Transverse colon (tissue), 4 donors: Measurements from ENCODE around the gene PCCA. TPM values are rescaled to one million over a fixed set of nuclear protein-coding genes. Genes with fewer than 3 reads are reported as not detected.
"Not testable (repeated sequence)": the region's sequence is repeated elsewhere in the genome, so short reads cannot be mapped to it uniquely, and the experiment has no call there.

Source experiments
- DNase-seq: peaks from one replicate; pipeline ENCODE4 v3.0.0-alpha.2; 2019
- H3K27ac ChIP-seq, 4 donors: fragments of 200-600 bp; sonication (generic); 2 replicates each; pipeline ENCODE4 v1.5.1; 2016 to 2018; ENCODE audit warnings: inconsistent platforms in 4 of 4
- H3K27me3 ChIP-seq: fragments of 200-600 bp; sonication (generic); 2 replicates; pipeline ENCODE4 v1.5.1; 2017; ENCODE audit warnings: inconsistent platforms
- H3K36me3 ChIP-seq, 4 donors: fragments of 200-600 bp; sonication (generic); 2 replicates each; pipeline ENCODE4 v1.5.1; 2017 to 2019; ENCODE audit warnings: inconsistent platforms in 4 of 4
- H3K4me1 ChIP-seq, 4 donors: fragments of 200-600 bp; sonication (generic); 2 replicates each; pipeline ENCODE4 v1.5.1; 2017 to 2020; ENCODE audit warnings: inconsistent platforms in 4 of 4
- H3K4me3 ChIP-seq, 4 donors: fragments of 200-600 bp; sonication (generic); 1 replicate in 1 of 4; 2 replicates in 3 of 4; pipeline versions ENCODE4 v1.5.1 to v1.6.1; 2017 to 2019; ENCODE audit warnings: inconsistent platforms in 4 of 4
- H3K9me3 ChIP-seq, 2 donors: fragments of 200-600 bp; sonication (generic); 2 replicates each; pipeline ENCODE4 v1.5.1; 2017 to 2019; ENCODE audit warnings: inconsistent platforms in 2 of 2
- CTCF ChIP-seq, 5 experiments: fragments of 200-600 bp in 3 of 5; fragments of 450-650 bp in 2 of 5; sonication (generic) in 3 of 5; IDR thresholded peaks; 1 replicate in 2 of 5; 2 replicates in 3 of 5; pipeline ENCODE4 v1.5.1; 2016 to 2017; ENCODE audit warnings: antibody characterized with exemption in 5 of 5, inconsistent platforms in 3 of 5, mild to moderate bottlenecking in 2 of 5, moderate library complexity in 1 of 5
- EP300 ChIP-seq: sonication (generic); formaldehyde crosslinking; IDR thresholded peaks from one replicate; pipeline ENCODE4 v1.6.1; 2017; ENCODE audit warnings: antibody characterized with exemption, low read depth
- POLR2A ChIP-seq: fragments of 450-650 bp; IDR thresholded peaks from one replicate; pipeline ENCODE4 v1.6.1; 2016; ENCODE audit warnings: antibody characterized with exemption, mild to moderate bottlenecking, moderate library complexity
- POLR2AphosphoS5 ChIP-seq, 3 donors: sonication (generic); formaldehyde crosslinking; IDR thresholded peaks; one replicate each; pipeline ENCODE4 v1.6.1; 2016; ENCODE audit warnings: antibody characterized with exemption in 3 of 3
- WGBS, 2 donors: methylation state at CpG; one replicate each; pipeline ENCODE4 v1.1.5; 2018; ENCODE audit warnings: low coverage in 1 of 2; 5-methylcytosine and 5-hydroxymethylcytosine counted together
- in situ Hi-C, 4 donors: fragments of 200-750 bp; cut with MboI; loops; one replicate each; pipeline versions ENCODE4 v1.15.0 to v1.15.1; 2017; ENCODE audit warnings: low sequenced_read_pairs in 3 of 4, low pct_ligation_motif_present in 1 of 4, low pct_unique_long_range_greater_than_20kb in 1 of 4
- intact Hi-C: fragments of 100-400 bp; cut with DNase I; formaldehyde crosslinking; loops from one replicate; pipeline ENCODE4 v1.15.1; 2023; ENCODE audit warnings: low total_unique reads
- total RNA-seq, 4 donors: library from RNA; depleted of rRNA; stranded (reverse); fragments of >200 nt; gene quantifications; one replicate each; pipeline ENCODE4 v1.1.0, GENCODE V29; 2016

Gene PCCA
- total RNA-seq, 4 donors from 2014 or later: 13.1 to 87.8 (median 74.6) TPM

DNA sequence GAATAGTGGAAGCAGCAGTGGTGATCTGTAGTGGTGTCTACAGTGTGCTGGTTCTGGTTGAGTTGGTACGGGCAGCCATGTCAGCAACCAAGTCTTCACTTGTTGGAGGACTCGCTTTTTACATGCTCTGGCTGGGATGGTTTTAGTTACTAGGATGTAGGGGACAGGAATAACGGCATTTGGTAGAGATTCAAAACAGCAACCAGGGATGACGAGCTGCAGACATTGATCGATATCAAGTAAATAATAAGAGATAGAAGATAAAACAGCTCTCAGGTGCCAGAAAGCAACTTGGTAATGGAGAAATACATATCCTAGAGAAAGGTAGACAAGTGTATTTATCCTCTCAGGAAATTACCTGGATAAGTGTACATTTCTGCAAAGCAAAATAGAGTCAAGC is 84.3 kb downstream of the PCCA start:
- no peak overlapping the region for H3K27ac ChIP-seq
- no peaks in the 10 kb centered on the region for H3K27me3 ChIP-seq
- no peak for TF ChIP-seq POLR2AphosphoS5 (IDR thresholded peaks at IDR 0.05)
- TF ChIP-seq POLR2A: no peak
- TF ChIP-seq EP300: no peak
- no peak for TF ChIP-seq CTCF (IDR thresholded peaks at IDR 0.05)
- no peaks in the 10 kb centered on the region for H3K9me3 ChIP-seq
- intact Hi-C loops: no loop called here
- no peak for DNase-seq
- no peak overlapping the region for H3K4me3 ChIP-seq
- H3K4me1 ChIP-seq: no peaks in the 10 kb centered on the region
- no peaks in the 10 kb centered on the region for H3K36me3 ChIP-seq
- in situ Hi-C loops: no loop called here
- WGBS, 2 donors: 86 to 90% methylated on average over 5 of the region's 5 CpGs

DNA sequence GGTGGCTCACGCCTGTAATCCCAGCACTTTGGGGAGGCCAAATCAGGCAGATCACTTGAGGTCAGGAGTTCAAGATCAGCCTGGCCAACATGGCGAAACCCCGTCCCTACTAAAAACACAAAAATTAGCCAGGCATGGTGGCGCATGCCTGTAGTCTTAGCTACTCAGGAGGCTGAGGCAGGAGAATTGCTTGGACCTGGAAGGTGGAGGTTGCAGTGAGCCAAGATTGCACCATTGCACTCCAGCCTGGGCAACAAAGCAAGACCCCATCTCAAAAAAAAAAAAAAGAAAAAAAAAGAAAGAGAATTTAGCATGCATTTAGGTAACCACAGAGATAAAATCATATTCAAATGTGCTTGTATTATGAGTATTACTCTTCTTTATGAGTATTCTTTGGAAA is 85.6 kb downstream of the PCCA start:
- WGBS, 2 donors: 96 to 100% methylated on average over 2 to 4 of the region's 4 CpGs
- H3K27ac ChIP-seq, H3K4me1 ChIP-seq, H3K4me3 ChIP-seq, H3K9me3 ChIP-seq, intact Hi-C loops, in situ Hi-C loops, H3K27me3 ChIP-seq, H3K36me3 ChIP-seq, DNase-seq: not testable (repeated sequence)

- Histone ChIP-seq H3K4me1 (no peaks in the 10 kb centered on the region), H3K36me3 (no peaks in the 10 kb centered on the region), H3K27ac (no peak overlapping the region), H3K4me3 (no peak overlapping the region), H3K27me3 (no peaks in the 10 kb centered on the region), H3K9me3 (no peaks in the 10 kb centered on the region)
- in situ Hi-C loops: no loop called here
- TF ChIP-seq POLR2AphosphoS5 (IDR thresholded peaks at IDR 0.05) (no peak), EP300 (no peak), POLR2A (no peak), CTCF (IDR thresholded peaks at IDR 0.05) (no peak)
- WGBS, 2 donors: 88 to 90% methylated on average over 2 of the region's 2 CpGs
- intact Hi-C loops: no loop called here
- no peak for DNase-seq
These were observed 86.3 kb downstream of the PCCA start for GRCh38 chr13:100175078-100175802.

GRCh38 chr13:100175803-100176182 is 86.9 kb downstream of the PCCA start:
- Histone ChIP-seq H3K27ac (no peak overlapping the region), H3K4me3 (no peak overlapping the region), H3K4me1 (no peaks in the 10 kb centered on the region), H3K27me3 (no peaks in the 10 kb centered on the region), H3K9me3 (no peaks in the 10 kb centered on the region), H3K36me3 (no peaks in the 10 kb centered on the region)
- DNase-seq: no peak
- 86 to 94% methylated on average over 5 of the region's 5 CpGs for WGBS, 2 donors
- no peak for TF ChIP-seq CTCF (IDR thresholded peaks at IDR 0.05)
- TF ChIP-seq POLR2AphosphoS5 (IDR thresholded peaks at IDR 0.05): no peak
- no peak for TF ChIP-seq POLR2A
- TF ChIP-seq EP300: no peak
- in situ Hi-C loops: no loop called here
- intact Hi-C loops: no loop called here
